Tibial artery (tissue), 4 donors: ENCODE data around the gene EPHA6.

Experiments used
- DNase-seq, 2 donors: peaks; one replicate each; pipeline ENCODE4 v3.0.0-alpha.2; 2019
- H3K27ac ChIP-seq, 2 donors: fragments of 200-600 bp; sonication (generic) in 1 of 2; 1 replicate in 1 of 2; 2 replicates in 1 of 2; pipeline ENCODE4 v1.5.1; 2018 to 2019; ENCODE audit warnings: mild to moderate bottlenecking in 1 of 2
- H3K27me3 ChIP-seq, 2 donors: fragments of 200-600 bp; sonication (generic) in 1 of 2; one replicate each; pipeline versions ENCODE4 v1.5.1 to v1.6.0; 2016 to 2019
- H3K36me3 ChIP-seq, 3 donors: fragments of 200-600 bp; sonication (generic) in 2 of 3; one replicate each; pipeline ENCODE4 v1.5.1; 2016 to 2019; ENCODE audit warnings: mild to moderate bottlenecking in 2 of 3
- H3K4me1 ChIP-seq, 4 donors: fragments of 200-600 bp; sonication (generic) in 2 of 4; 1 replicate in 3 of 4; 2 replicates in 1 of 4; pipeline ENCODE4 v1.5.1; 2016 to 2019
- H3K4me3 ChIP-seq, 2 donors: fragments of 200-600 bp; sonication (generic) in 1 of 2; 1 replicate in 1 of 2; 2 replicates in 1 of 2; pipeline ENCODE4 v1.5.1; 2018 to 2019; ENCODE audit warnings: mild to moderate bottlenecking in 2 of 2
- H3K9me3 ChIP-seq, 3 donors: fragments of 200-600 bp; sonication (generic) in 1 of 3; one replicate each; pipeline ENCODE4 v1.5.1; 2016 to 2019
- intact Hi-C: fragments of 100-400 bp; cut with DNase I; formaldehyde crosslinking; loops from one replicate; pipeline ENCODE4 v1.15.0; 2023; ENCODE audit warnings: low total_unique reads
- TF ChIP-seq, protein P1 (sequence below), 2 experiments: fragments of 200-600 bp in 1 of 2; fragments of 450-650 bp in 1 of 2; IDR thresholded peaks; one replicate each; pipeline ENCODE4 v1.5.1; 2017 to 2019; ENCODE audit warnings: antibody characterized with exemption in 2 of 2, mild to moderate bottlenecking in 1 of 2, moderate library complexity in 1 of 2

Gene EPHA6

DNA sequence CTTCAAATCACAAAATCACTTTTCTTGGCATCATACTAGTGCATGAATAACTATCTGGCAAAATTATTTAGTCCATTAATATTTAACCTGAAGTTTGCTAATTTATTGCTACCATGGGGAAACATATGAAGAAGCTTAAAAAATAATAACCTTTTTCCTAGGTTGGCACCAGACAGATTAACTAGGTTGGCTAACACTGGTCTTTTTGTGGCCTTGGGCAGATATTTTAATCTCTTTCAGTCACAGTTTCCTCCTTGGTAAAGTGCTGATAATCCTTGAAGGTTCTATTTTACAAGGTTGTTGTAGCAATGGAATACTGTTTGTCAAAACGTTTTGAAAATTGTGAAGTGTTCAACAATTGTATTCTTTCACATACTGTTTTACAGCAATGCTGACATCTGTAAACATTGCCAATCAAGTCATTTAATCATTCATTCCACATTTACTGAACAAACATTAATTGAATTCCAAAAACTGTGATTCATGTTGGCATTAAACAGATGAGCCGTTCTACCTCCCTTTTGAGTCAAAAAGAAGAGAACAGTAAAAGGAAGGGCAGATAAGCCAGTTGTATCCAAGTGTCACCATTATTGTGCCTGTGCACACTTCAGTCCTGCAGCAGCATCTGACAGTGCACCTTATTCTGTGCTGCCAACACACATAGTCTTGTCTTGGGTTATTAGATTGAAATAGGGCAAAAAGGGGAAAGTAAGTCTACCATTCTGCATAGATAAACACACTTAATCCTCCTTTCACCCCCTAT, 21.9 kb downstream of the EPHA6 start:
- TF ChIP-seq, protein P1, sequence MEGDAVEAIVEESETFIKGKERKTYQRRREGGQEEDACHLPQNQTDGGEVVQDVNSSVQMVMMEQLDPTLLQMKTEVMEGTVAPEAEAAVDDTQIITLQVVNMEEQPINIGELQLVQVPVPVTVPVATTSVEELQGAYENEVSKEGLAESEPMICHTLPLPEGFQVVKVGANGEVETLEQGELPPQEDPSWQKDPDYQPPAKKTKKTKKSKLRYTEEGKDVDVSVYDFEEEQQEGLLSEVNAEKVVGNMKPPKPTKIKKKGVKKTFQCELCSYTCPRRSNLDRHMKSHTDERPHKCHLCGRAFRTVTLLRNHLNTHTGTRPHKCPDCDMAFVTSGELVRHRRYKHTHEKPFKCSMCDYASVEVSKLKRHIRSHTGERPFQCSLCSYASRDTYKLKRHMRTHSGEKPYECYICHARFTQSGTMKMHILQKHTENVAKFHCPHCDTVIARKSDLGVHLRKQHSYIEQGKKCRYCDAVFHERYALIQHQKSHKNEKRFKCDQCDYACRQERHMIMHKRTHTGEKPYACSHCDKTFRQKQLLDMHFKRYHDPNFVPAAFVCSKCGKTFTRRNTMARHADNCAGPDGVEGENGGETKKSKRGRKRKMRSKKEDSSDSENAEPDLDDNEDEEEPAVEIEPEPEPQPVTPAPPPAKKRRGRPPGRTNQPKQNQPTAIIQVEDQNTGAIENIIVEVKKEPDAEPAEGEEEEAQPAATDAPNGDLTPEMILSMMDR (IDR thresholded peaks at IDR 0.05) = no peak
- DNase-seq = no peak
- Histone ChIP-seq H3K4me3 (no peak overlapping the region), H3K27ac (no peak overlapping the region), H3K36me3 (no peaks in the 10 kb centered on the region), H3K4me1 (no peaks in the 10 kb centered on the region), H3K9me3 (no peaks in the 10 kb centered on the region), H3K27me3 (no peaks in the 10 kb centered on the region)
- intact Hi-C loops = no loop called here

DNA sequence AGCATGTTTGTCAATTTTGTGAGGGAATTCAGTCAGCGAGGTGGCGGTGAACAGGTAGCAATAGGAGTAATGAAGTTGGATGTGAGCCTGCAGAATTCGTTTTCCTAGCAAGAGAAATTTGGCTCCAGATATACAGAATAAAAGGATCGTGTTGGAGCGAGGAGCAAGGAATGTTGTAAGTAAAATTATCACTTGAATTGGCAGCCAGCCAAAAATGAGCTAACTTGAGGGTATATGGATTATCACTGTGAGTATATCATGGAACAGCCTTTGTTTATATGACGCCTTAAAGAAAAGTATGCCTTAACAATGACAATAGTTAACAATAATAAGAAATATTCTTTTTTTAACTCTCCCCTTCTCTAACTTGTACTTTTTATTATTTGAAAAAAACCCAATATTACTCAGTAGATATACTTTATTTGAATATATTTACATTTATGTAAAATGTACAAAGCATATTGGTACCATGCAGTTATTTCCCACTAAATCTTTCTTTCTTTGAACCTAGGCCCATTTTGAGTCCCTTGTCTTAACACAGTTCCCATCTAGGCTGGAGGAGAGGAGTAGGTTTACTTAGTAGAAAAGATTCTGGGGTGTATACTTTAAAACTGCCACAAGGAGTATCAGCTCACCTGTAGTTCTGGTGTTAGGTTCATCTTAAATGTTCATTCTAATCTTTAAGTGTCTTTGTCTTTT, 29.3 kb downstream of the EPHA6 start:
- no peaks in the 10 kb centered on the region for H3K9me3 ChIP-seq
- intact Hi-C loops = no loop called here
- H3K27me3 ChIP-seq = no peaks in the 10 kb centered on the region
- no peak overlapping the region for H3K27ac ChIP-seq
- no peaks in the 10 kb centered on the region for H3K4me1 ChIP-seq
- DNase-seq = no peak
- no peaks in the 10 kb centered on the region for H3K36me3 ChIP-seq
- TF ChIP-seq, protein P1 (IDR thresholded peaks at IDR 0.05) = no peak
- no peak overlapping the region for H3K4me3 ChIP-seq

DNA sequence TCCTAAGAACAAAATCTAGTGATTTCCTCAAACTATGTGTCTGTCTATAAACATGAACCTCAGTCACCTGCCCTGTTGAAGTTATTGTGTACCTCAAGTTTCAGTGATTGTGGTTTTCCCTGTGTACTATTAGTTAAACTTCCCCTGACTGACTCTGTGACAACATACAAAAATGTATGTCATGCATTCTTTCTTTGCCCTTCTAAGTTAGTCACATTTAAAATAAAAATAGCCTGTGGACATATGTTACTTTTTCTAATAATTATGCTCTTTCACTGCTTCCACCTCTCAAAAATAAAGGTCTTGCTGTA, 29.8 kb downstream of the EPHA6 start:
- DNase-seq = no peak
- Histone ChIP-seq H3K27ac (no peak overlapping the region), H3K36me3 (no peaks in the 10 kb centered on the region), H3K4me3 (no peak overlapping the region), H3K9me3 (no peaks in the 10 kb centered on the region), H3K4me1 (no peaks in the 10 kb centered on the region), H3K27me3 (no peaks in the 10 kb centered on the region)
- TF ChIP-seq, protein P1 (IDR thresholded peaks at IDR 0.05) = no peak
- intact Hi-C loops = no loop called here

DNA sequence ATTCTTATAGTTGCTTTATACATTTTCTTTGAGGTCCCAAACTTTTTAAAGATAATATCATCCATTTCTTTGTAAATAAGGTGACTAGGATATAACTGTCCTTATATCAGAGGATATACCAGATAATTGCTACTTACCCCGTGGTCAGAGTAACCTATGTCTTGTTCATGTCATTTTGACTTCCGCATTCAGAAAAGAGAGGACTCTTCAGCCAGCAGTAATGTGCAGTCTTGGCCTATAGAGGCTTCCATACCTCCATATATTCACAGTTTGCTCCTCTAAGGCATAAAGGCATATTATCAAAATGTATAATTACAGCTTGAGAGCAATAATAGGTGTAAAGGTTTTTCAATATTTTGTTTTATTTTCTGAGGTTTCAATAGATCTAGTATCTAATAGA, 38.5 kb downstream of the EPHA6 start:
- Histone ChIP-seq H3K36me3 (no peaks in the 10 kb centered on the region), H3K27me3 (no peaks in the 10 kb centered on the region), H3K9me3 (no peaks in the 10 kb centered on the region), H3K4me1 (no peaks in the 10 kb centered on the region), H3K27ac (no peak overlapping the region), H3K4me3 (no peak overlapping the region)
- intact Hi-C loops = loop anchor here (5.0 kb wide), 1 partner anchor 854 kb away; no protein-coding TSS in a partner anchor
- DNase-seq = no peak
- TF ChIP-seq, protein P1 (IDR thresholded peaks at IDR 0.05) = no peak

DNA sequence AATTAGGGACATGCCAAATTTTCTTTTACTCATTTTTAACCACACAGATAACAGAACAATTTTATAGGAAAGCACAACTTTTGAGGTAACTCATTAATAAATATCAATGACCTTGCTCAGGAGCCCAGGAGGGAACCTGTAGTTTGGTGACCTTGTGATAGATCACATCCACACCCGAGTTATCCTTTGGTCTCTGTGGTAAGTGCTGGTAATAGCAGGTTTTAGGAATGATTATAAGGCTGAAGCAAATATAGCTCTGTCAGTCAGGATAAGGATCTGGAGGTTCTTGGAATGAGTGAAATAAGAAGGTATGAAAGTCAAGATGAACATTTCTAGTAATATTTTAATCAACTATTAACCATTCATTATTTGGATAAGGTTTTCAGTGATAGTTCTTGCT, 46.5 kb downstream of the EPHA6 start:
- H3K4me3 ChIP-seq = no peak overlapping the region
- H3K4me1 ChIP-seq = no peaks in the 10 kb centered on the region
- no peak overlapping the region for H3K27ac ChIP-seq
- DNase-seq = no peak
- no peaks in the 10 kb centered on the region for H3K27me3 ChIP-seq
- H3K36me3 ChIP-seq = no peaks in the 10 kb centered on the region
- intact Hi-C loops = no loop called here
- TF ChIP-seq, protein P1 (IDR thresholded peaks at IDR 0.05) = no peak
- no peaks in the 10 kb centered on the region for H3K9me3 ChIP-seq
